HFFc6 (cell line): ENCODE results near the gene HEATR5B. TPM values are rescaled to one million over a fixed set of nuclear protein-coding genes. Genes with fewer than 3 reads are reported as not detected.

Source experiments
- DNase-seq: peaks from one replicate; pipeline ENCODE4 v3.0.0-alpha.2; 2018
- H3K27ac Mint-ChIP-seq: 2 replicates; pipeline ENCODE4 v1.8.0; 2020; ENCODE audit warnings: mild to moderate bottlenecking, mixed read lengths
- H3K27me3 Mint-ChIP-seq: 2 replicates; pipeline ENCODE4 v1.8.0; 2021; ENCODE audit warnings: mild to moderate bottlenecking, moderate library complexity, mixed read lengths; ENCODE audit not compliant: insufficient read depth
- H3K36me3 Mint-ChIP-seq: 2 replicates; pipeline ENCODE4 v1.8.0; 2021; ENCODE audit warnings: low read depth, mixed read lengths
- H3K4me1 Mint-ChIP-seq: 2 replicates; pipeline ENCODE4 v1.8.0; 2020; ENCODE audit warnings: low read depth, mixed read lengths
- H3K4me3 Mint-ChIP-seq: 2 replicates; pipeline ENCODE4 v1.8.0; 2020; ENCODE audit warnings: mild to moderate bottlenecking, moderate library complexity, mixed read lengths
- H3K9me3 Mint-ChIP-seq: 2 replicates; pipeline ENCODE4 v1.8.0; 2020; ENCODE audit warnings: mild to moderate bottlenecking, mixed read lengths
- total RNA-seq, 6 experiments: library from RNA; stranded (reverse); fragmentation: NEBNext Ultra II Directional; extraction: Animal tissue kit (Norgen Biotek cat#: 25700); gene quantifications; 2 replicates in 1 of 6; 3 replicates in 5 of 6; pipeline ENCODE4 v1.2.3, GENCODE V29; 2021
- TF ChIP-seq, protein P1 (sequence below): fragments of 200-600 bp; sonication (generic); IDR thresholded peaks from 2 replicates; pipeline ENCODE4 v1.5.0; 2021; ENCODE audit warnings: antibody characterized with exemption, mild to moderate bottlenecking

Gene HEATR5B
- total RNA-seq, 6 experiments from 2014 or later = 9.9 to 12.5 (median 12.1) TPM

DNA sequence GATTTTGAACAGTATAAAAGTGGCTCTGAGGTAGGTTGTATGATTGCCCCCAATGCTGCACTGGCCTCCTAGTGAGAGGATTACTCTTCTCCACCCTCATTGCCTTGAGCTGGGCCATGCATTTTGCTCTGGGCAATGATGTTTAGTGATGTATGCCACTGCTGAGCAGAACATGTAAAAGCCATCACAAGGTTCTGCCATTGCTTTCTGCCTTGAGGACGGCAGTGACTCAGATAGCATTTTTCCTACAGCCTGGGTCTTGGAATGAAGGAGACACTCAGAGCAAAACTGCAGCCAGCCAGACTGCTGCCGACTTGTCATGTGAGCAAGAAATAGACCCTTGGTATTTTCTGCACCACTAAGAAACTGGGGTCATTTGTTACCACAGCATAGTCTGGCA lies 27.8 kb upstream of the HEATR5B start:
- no peak for DNase-seq
- TF ChIP-seq, protein P1, sequence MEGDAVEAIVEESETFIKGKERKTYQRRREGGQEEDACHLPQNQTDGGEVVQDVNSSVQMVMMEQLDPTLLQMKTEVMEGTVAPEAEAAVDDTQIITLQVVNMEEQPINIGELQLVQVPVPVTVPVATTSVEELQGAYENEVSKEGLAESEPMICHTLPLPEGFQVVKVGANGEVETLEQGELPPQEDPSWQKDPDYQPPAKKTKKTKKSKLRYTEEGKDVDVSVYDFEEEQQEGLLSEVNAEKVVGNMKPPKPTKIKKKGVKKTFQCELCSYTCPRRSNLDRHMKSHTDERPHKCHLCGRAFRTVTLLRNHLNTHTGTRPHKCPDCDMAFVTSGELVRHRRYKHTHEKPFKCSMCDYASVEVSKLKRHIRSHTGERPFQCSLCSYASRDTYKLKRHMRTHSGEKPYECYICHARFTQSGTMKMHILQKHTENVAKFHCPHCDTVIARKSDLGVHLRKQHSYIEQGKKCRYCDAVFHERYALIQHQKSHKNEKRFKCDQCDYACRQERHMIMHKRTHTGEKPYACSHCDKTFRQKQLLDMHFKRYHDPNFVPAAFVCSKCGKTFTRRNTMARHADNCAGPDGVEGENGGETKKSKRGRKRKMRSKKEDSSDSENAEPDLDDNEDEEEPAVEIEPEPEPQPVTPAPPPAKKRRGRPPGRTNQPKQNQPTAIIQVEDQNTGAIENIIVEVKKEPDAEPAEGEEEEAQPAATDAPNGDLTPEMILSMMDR = no peak
- Mint-ChIP-seq H3K27ac (no peak overlapping the region), H3K27me3 (0 out of 2 replicates have a peak, but pooled peaks cover 2% of the 10 kb centered on the region), H3K9me3 (no peaks in the 10 kb centered on the region), H3K4me1 (no peaks in the 10 kb centered on the region), H3K4me3 (no peak overlapping the region), H3K36me3 (peaks cover 35% of the 10 kb centered on the region)

DNA sequence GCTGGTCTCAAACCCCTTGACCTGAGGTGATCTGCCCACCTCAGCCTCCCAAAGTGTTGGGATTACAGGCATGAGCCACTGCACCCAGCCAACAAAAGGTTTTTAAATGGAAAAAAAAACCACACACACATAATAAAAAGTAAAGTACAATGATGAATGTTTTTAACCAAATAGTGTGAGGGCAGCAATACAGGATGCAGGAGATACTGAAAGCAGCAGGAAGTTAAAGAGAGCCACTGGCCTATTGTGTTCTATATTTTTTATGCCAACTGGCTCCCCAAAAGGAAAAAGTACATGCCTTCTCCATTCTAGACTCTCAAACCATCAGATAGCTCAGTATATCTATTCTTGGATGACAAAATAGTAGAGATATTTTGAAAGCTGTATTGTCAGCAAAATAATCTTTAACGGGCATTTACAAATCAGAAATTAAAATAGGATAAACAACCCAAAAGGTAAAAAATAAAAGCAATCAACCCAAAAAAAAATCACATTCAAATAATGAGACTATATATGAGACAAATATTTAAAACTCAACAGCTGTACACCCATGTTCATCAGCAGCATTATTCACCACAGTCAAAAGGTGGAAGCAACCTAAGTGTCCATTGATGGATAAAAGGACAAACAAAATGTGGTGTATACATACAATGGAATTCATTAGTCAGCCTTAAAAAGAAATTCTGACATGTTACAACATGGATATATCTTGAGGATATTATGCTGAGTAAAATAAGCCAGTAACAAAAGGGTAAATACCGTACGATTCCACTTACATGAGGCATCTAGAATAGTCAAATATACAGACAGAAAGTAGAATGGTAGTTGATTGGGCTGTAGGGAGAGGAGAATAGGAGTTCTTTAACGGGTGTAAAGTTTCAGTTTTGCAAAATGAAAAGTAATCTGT lies 26.4 kb upstream of the HEATR5B start:
- DNase-seq = no peak
- Mint-ChIP-seq H3K27ac (no peak overlapping the region), H3K27me3 (peaks cover 2% of the 10 kb centered on the region; the same call in 1 of the 2 replicates), H3K9me3 (no peaks in the 10 kb centered on the region), H3K4me3 (no peak overlapping the region), H3K36me3 (peaks cover 28% of the 10 kb centered on the region), H3K4me1 (no peaks in the 10 kb centered on the region; the same call in 1 of the 2 replicates)
- TF ChIP-seq, protein P1 = no peak

DNA sequence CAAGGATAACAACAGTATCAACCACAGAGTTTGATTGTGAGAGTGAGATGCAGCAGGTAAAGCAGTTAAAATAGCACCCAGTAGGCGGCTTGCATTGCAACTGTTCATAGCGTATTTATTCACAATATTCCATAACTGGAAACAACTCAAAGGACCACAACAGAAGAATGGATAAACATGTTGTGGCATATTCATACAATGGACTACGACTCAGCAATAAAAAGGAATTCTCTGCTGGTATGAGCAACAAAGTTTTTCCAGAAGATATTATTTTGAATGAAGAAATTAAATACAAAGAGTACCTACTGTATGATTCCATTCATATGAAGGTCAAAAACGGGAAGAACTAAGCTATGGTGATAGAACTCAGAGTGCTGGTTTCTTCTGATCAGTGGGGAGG lies 25.4 kb upstream of the HEATR5B start:
- no peak for DNase-seq
- H3K27ac Mint-ChIP-seq = no peak overlapping the region
- H3K4me3 Mint-ChIP-seq = no peak overlapping the region

GRCh38 chr2:37105150-37105549 lies 21.0 kb upstream of the HEATR5B start:
- Mint-ChIP-seq H3K9me3 (no peaks in the 10 kb centered on the region), H3K36me3 (peaks cover 57% of the 10 kb centered on the region), H3K4me1 (peaks cover 17% of the 10 kb centered on the region)

More for the DNA sequence above, 25.4 kb upstream of the HEATR5B start:
- Mint-ChIP-seq H3K9me3 (no peaks in the 10 kb centered on the region), H3K36me3 (peaks cover 36% of the 10 kb centered on the region), H3K4me1 (peaks cover 3% of the 10 kb centered on the region), H3K27me3 (peaks cover 2% of the 10 kb centered on the region; the same call in 1 of the 2 replicates)
- TF ChIP-seq, protein P1 = no peak

DNA sequence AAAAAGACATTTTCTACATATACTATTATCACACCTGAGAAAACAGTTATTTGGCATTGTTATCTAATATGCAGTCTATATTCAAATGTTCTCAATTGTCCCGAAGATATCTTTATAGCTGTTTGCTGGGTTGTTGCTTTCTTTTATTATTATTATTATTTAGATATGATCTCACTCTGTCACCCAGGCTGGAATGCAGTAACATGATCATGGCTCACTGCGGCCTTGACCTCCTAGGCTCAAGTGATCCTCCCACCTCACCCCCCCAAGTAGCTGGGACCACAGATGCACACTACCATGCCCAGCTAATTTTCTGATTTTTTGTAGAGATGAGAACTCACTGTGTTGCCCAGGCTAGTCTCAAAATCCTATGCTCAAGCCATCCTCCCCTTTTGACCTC lies 20.0 kb upstream of the HEATR5B start:
- no peak overlapping the region; the same call in 1 of the 2 replicates for H3K27ac Mint-ChIP-seq
- no peak for DNase-seq
- TF ChIP-seq, protein P1 = no peak
- H3K4me1 Mint-ChIP-seq = peaks cover 17% of the 10 kb centered on the region
- H3K27me3 Mint-ChIP-seq = no peaks in the 10 kb centered on the region; the same call in 1 of the 2 replicates
- H3K4me3 Mint-ChIP-seq = no peak overlapping the region; the same call in 1 of the 2 replicates
- peaks cover 61% of the 10 kb centered on the region for H3K36me3 Mint-ChIP-seq
- H3K9me3 Mint-ChIP-seq = no peaks in the 10 kb centered on the region

More at GRCh38 chr2:37105150-37105549, 21.0 kb upstream of the HEATR5B start:
- TF ChIP-seq, protein P1 = no peak
- no peak overlapping the region for H3K4me3 Mint-ChIP-seq
- no peak overlapping the region for H3K27ac Mint-ChIP-seq
- no peaks in the 10 kb centered on the region; the same call in 1 of the 2 replicates for H3K27me3 Mint-ChIP-seq
- DNase-seq = no peak
